ENCODE measurements around the gene CAPN14.

Gene CAPN14

DNA sequence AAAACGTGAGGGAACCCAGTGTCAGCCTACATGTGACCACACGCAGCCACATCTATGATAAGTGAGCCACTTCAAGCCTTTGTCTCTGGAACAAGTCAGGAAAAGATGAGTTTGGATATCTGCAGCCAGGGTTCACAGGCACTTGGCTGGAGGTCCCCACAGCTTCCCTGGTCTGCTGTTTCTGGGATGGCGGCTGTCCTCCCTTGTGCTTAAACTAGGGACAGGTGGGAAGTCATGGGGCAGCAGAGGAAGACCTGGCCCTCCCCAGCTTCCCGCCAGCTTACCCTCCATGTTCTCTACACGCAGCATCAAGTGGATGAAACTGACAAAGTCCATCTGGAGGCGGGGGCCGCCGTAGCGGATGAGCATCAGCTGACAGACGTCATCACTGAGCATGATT, 40.6 kb downstream of the CAPN14 start:
- Histone ChIP-seq H3K27ac (ENCODE audit: low read length) (no peak overlapping the region), H3F3A (ENCODE audit: insufficient read depth, low read length) (no peaks in the 10 kb centered on the region), H4K20me1 (ENCODE audit: insufficient read depth, low read length) (no peaks in the 10 kb centered on the region), H3K4me2 (ENCODE audit: low read depth, low read length) (no peak overlapping the region), H3K9me3 (replicated peaks; ENCODE audit: insufficient read depth, low read length) (no peaks in the 10 kb centered on the region), H3K4me1 (ENCODE audit: low read length) (no peaks in the 10 kb centered on the region), H3K9ac (ENCODE audit: low read length) (no peak overlapping the region), H3K79me2 (ENCODE audit: low read length) (no peaks in the 10 kb centered on the region), H3K4me3 (ENCODE audit: low read length) (no peak overlapping the region), H3K36me3 (replicated peaks; ENCODE audit: insufficient read depth, low read length) (no peaks in the 10 kb centered on the region), H2AFZ (ENCODE audit: low read length) (no peak overlapping the region), H3K9me2 (replicated peaks; ENCODE audit: insufficient read depth, low read length) (no peaks in the 10 kb centered on the region), H3K27me3 (replicated peaks; ENCODE audit: insufficient read depth, low read length) (no peaks in the 10 kb centered on the region)
- TF ChIP-seq CTCF (IDR thresholded peaks at IDR 0.05; ENCODE audit: low read length) (no peak), EZH2phosphoT487 (IDR thresholded peaks at IDR 0.05; ENCODE audit: low read length) (no peak), EZH2 (optimal IDR thresholded peaks at IDR 0.05; ENCODE audit: low read depth, low read length) (no peak)
- DNase-seq: no peak

- H4K20me1 ChIP-seq (ENCODE audit: insufficient read depth, low read length): no peaks in the 10 kb centered on the region
- H3K4me3 ChIP-seq (ENCODE audit: low read length): no peak overlapping the region
- no peak overlapping the region for H3K4me2 ChIP-seq (ENCODE audit: low read depth, low read length)
- H3K4me1 ChIP-seq (ENCODE audit: low read length): 0 out of 2 replicates have a peak, but pooled peaks cover 3% of the 10 kb centered on the region
- no peak overlapping the region for H3K9ac ChIP-seq (ENCODE audit: low read length)
- H3K79me2 ChIP-seq (ENCODE audit: low read length): no peaks in the 10 kb centered on the region
- no peak for TF ChIP-seq EZH2 (optimal IDR thresholded peaks at IDR 0.05; ENCODE audit: low read depth, low read length)
- TF ChIP-seq EZH2phosphoT487 (IDR thresholded peaks at IDR 0.05; ENCODE audit: low read length): no peak
- no peak for TF ChIP-seq CTCF (IDR thresholded peaks at IDR 0.05; ENCODE audit: low read length)
- DNase-seq: no peak
- H3K9me2 ChIP-seq (replicated peaks; ENCODE audit: insufficient read depth, low read length): no peaks in the 10 kb centered on the region
- no peaks in the 10 kb centered on the region for H3K9me3 ChIP-seq (replicated peaks; ENCODE audit: insufficient read depth, low read length)
- no peaks in the 10 kb centered on the region for H3F3A ChIP-seq (ENCODE audit: insufficient read depth, low read length)
- H3K27ac ChIP-seq (ENCODE audit: low read length): no peak overlapping the region
- no peaks in the 10 kb centered on the region for H3K27me3 ChIP-seq (replicated peaks; ENCODE audit: insufficient read depth, low read length)
- no peaks in the 10 kb centered on the region for H3K36me3 ChIP-seq (replicated peaks; ENCODE audit: insufficient read depth, low read length)
- H2AFZ ChIP-seq (ENCODE audit: low read length): no peak overlapping the region
Measured at GRCh38 chr2:31171142-31171541, 46.2 kb downstream of the CAPN14 start.

DNA sequence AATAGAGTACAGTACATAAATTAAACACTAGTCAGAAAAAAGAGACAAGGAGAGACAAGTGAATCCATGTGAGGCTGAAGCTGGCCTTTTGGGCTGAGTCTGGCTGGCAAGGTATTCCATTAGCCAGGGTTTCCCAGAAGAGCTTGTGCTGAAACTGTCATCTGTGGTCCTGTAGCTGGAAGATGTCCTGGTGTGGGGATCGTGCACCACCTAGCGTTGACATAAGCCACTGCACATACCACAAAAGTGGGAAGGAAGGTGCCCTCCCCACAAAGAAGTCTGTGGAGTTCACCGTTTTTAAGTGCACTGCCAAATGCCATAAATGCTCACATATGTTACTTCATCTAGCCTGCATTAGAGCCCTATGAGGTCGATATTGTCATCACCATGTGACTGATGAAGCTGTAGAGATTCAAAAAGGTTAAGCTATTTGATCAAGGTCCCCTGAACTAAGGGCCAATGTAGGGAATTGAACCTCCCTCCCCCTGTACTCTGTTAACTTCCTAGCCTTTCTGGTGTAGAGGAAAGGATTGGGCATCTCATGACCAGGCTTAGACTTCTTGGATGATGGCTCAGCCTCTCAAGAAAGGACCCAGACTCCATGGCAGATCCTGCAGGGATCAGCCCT, 47.1 kb downstream of the CAPN14 start:
- DNase-seq: peak; percentile 70

More for the DNA sequence above, 47.1 kb downstream of the CAPN14 start:
- Histone ChIP-seq H2AFZ (ENCODE audit: low read length) (no peak overlapping the region), H3K9ac (ENCODE audit: low read length) (no peak overlapping the region), H3K79me2 (ENCODE audit: low read length) (no peaks in the 10 kb centered on the region), H4K20me1 (ENCODE audit: insufficient read depth, low read length) (no peaks in the 10 kb centered on the region), H3K4me3 (ENCODE audit: low read length) (no peak overlapping the region), H3K4me2 (ENCODE audit: low read depth, low read length) (no peak overlapping the region), H3K36me3 (replicated peaks; ENCODE audit: insufficient read depth, low read length) (no peaks in the 10 kb centered on the region), H3K9me3 (replicated peaks; ENCODE audit: insufficient read depth, low read length) (no peaks in the 10 kb centered on the region), H3K4me1 (ENCODE audit: low read length) (0 out of 2 replicates have a peak, but pooled peaks cover 3% of the 10 kb centered on the region), H3K9me2 (replicated peaks; ENCODE audit: insufficient read depth, low read length) (no peaks in the 10 kb centered on the region), H3F3A (ENCODE audit: insufficient read depth, low read length) (no peaks in the 10 kb centered on the region), H3K27ac (ENCODE audit: low read length) (no peak overlapping the region), H3K27me3 (replicated peaks; ENCODE audit: insufficient read depth, low read length) (no peaks in the 10 kb centered on the region)
- TF ChIP-seq EZH2 (optimal IDR thresholded peaks at IDR 0.05; ENCODE audit: low read depth, low read length) (no peak), EZH2phosphoT487 (IDR thresholded peaks at IDR 0.05; ENCODE audit: low read length) (no peak), CTCF (IDR thresholded peaks at IDR 0.05; ENCODE audit: low read length) (peak; percentile 95)

All from MM.1S (cell line).